ENCODE data around the gene PDK2. TPM values are rescaled to one million over a fixed set of nuclear protein-coding genes. Genes with fewer than 3 reads are reported as not detected.

Gene PDK2
- total RNA-seq, 1 experiment from 2014 or later: 20.4 TPM

- Histone ChIP-seq H3K27ac (ENCODE audit: low read depth, low read length, poor library complexity, severe bottlenecking) (peak overlapping the region; percentile 90), H3K4me1 (ENCODE audit: insufficient read depth, low read length, poor library complexity, severe bottlenecking) (peaks cover 40% of the 10 kb centered on the region), H3K9me3 (ENCODE audit: low read depth, low read length, poor library complexity, severe bottlenecking) (no peaks in the 10 kb centered on the region), H3K4me3 (ENCODE audit: low read depth, low read length, poor library complexity, severe bottlenecking) (peak overlapping the region; percentile 81), H3K36me3 (ENCODE audit: insufficient read depth, low read length, poor library complexity, severe bottlenecking) (no peaks in the 10 kb centered on the region), H3K27me3 (replicated peaks; ENCODE audit: insufficient read depth, low read depth, low read length, poor library complexity) (no peaks in the 10 kb centered on the region)
- BruUV-seq (replicated peaks): no TSS peak
- POLR2A ChIA-PET (ENCODE audit: low non-redundant PET): no interaction called here
- CTCF ChIA-PET: interaction anchor here (0.6 to 1.4 kb wide), 3 partner anchors 10 to 71 kb away, joined by 3 to 8 read pairs (median 3); no protein-coding TSS in a partner anchor
- intact Hi-C loops (cut with micrococcal nuclease; ENCODE audit: unreplicated experiment): no loop called here
- TF ChIP-seq CTCF (conservative IDR thresholded peaks at IDR 0.05; ENCODE audit: low read depth, low read length) (no peak), EZH2 (IDR thresholded peaks at IDR 0.05; ENCODE audit: borderline replicate concordance, low read depth, low read length, poor library complexity, severe bottlenecking) (no peak)
- no peak for DNase-seq (ENCODE audit: low spot score)
Measured at GRCh38 chr17:50129353-50129727, 34.2 kb downstream of the PDK2 start.

GRCh38 chr17:50129728-50130558 is 34.8 kb downstream of the PDK2 start, which contains the start of gene SAMD14:
Gene SAMD14 (minus strand): TSS chr17:50130160. CDS start chr17:50124959, 5,201 bp downstream.
- peak within 1 kb of the TSS; percentile 90 for H3K27ac ChIP-seq (ENCODE audit: low read depth, low read length, poor library complexity, severe bottlenecking)
- ChIA-PET CTCF (interaction anchor here (0.6 to 1.4 kb wide), 2 partner anchors 9 to 24 kb away, joined by 3 read pairs; no protein-coding TSS in a partner anchor), POLR2A (ENCODE audit: low non-redundant PET) (no interaction called here)
- peak; percentile 89 for DNase-seq (ENCODE audit: low spot score)
- intact Hi-C loops (cut with micrococcal nuclease; ENCODE audit: unreplicated experiment): no loop called here
- H3K36me3 ChIP-seq (ENCODE audit: insufficient read depth, low read length, poor library complexity, severe bottlenecking): peaks cover 5% of the 10 kb centered on the region
- no peaks in the 10 kb centered on the region for H3K27me3 ChIP-seq (replicated peaks; ENCODE audit: insufficient read depth, low read depth, low read length, poor library complexity)
- H3K4me1 ChIP-seq (ENCODE audit: insufficient read depth, low read length, poor library complexity, severe bottlenecking): peaks cover 36% of the 10 kb centered on the region
- no peaks in the 10 kb centered on the region for H3K9me3 ChIP-seq (ENCODE audit: low read depth, low read length, poor library complexity, severe bottlenecking)
- BruUV-seq (replicated peaks): no TSS peak
- TF ChIP-seq CTCF (conservative IDR thresholded peaks at IDR 0.05; ENCODE audit: low read depth, low read length) (no peak), EZH2 (IDR thresholded peaks at IDR 0.05; ENCODE audit: borderline replicate concordance, low read depth, low read length, poor library complexity, severe bottlenecking) (no peak)
- H3K4me3 ChIP-seq (ENCODE audit: low read depth, low read length, poor library complexity, severe bottlenecking): peak within 1 kb of the TSS; percentile 81

GRCh38 chr17:50130559-50131305 is 35.6 kb downstream of the PDK2 start:
- H3K27ac ChIP-seq (ENCODE audit: low read depth, low read length, poor library complexity, severe bottlenecking): no peak overlapping the region
- H3K27me3 ChIP-seq (replicated peaks; ENCODE audit: insufficient read depth, low read depth, low read length, poor library complexity): no peaks in the 10 kb centered on the region
- H3K36me3 ChIP-seq (ENCODE audit: insufficient read depth, low read length, poor library complexity, severe bottlenecking): peaks cover 11% of the 10 kb centered on the region
- ChIA-PET CTCF (interaction anchor here (0.6 to 1.4 kb wide), 2 partner anchors 8 to 23 kb away, joined by 3 read pairs; no protein-coding TSS in a partner anchor), POLR2A (ENCODE audit: low non-redundant PET) (interaction anchor here (0.6 kb wide), 1 partner anchor 21 kb away, joined by 7 read pairs; no protein-coding TSS in a partner anchor)
- no peaks in the 10 kb centered on the region for H3K9me3 ChIP-seq (ENCODE audit: low read depth, low read length, poor library complexity, severe bottlenecking)
- peaks cover 31% of the 10 kb centered on the region for H3K4me1 ChIP-seq (ENCODE audit: insufficient read depth, low read length, poor library complexity, severe bottlenecking)
- intact Hi-C loops (cut with micrococcal nuclease; ENCODE audit: unreplicated experiment): no loop called here
- no peak for TF ChIP-seq EZH2 (IDR thresholded peaks at IDR 0.05; ENCODE audit: borderline replicate concordance, low read depth, low read length, poor library complexity, severe bottlenecking)
- TF ChIP-seq CTCF (conservative IDR thresholded peaks at IDR 0.05; ENCODE audit: low read depth, low read length): no peak
- BruUV-seq (replicated peaks): no TSS peak
- DNase-seq (ENCODE audit: low spot score): no peak
- peak overlapping the region; percentile 81 for H3K4me3 ChIP-seq (ENCODE audit: low read depth, low read length, poor library complexity, severe bottlenecking)

Data from A673 (cell line).